ENCODE data around the gene EFL1. TPM values are rescaled to one million over a fixed set of nuclear protein-coding genes. Genes with fewer than 3 reads are reported as not detected.

The EFL1 gene
- total RNA-seq, 1 experiment from 2014 or later = 27.5 TPM

DNA sequence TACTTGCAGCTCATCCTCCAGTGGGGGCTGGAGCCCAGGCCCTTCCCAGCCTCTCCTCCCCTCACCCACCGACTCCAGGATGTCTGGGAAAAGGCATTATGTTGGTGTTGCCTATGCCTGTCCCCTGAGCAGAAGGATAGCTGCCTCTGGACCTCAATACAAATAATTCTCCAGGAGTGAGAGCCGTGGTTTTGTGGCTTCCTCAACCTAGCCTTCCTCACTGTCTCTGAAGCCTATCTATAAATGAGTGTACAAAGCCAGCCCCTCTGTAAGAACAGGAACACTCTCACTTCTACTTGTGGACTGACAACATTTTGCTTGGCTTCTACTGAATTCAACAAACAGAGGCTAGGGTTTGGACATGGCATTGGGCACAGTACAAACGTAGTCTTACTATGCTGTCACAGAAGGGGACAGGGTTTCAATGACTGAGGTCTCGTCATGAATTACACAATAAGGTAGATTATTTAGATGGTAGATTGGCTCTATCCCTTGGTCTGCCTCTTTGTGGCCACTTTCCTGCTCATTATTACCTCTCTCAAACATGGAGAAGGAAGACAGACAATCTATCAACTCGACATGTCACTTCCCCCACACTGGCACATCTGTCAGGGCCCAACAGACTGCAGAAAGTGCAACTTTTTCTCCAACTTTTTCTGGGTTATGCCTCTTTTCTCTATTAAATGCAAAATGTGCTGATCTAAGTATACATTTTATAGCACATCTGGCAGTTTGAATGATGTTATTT, 134.0 kb downstream of the EFL1 start (continued):
- TF ChIP-seq FOXP1 (CRISPR knock-in tag; IDR thresholded peaks at IDR 0.05; ENCODE audit: borderline replicate concordance) = no peak
- no peak for TF ChIP-seq SOX15 (CRISPR knock-in tag; IDR thresholded peaks at IDR 0.05)
- no peak for TF ChIP-seq TEAD1 (CRISPR knock-in tag; IDR thresholded peaks at IDR 0.05)
- TF ChIP-seq ZBTB21 (CRISPR knock-in tag; IDR thresholded peaks at IDR 0.05; ENCODE audit: borderline replicate concordance) = no peak
- no peak for TF ChIP-seq ZNF416 (CRISPR knock-in tag; IDR thresholded peaks at IDR 0.05)
- TF ChIP-seq, protein P1, sequence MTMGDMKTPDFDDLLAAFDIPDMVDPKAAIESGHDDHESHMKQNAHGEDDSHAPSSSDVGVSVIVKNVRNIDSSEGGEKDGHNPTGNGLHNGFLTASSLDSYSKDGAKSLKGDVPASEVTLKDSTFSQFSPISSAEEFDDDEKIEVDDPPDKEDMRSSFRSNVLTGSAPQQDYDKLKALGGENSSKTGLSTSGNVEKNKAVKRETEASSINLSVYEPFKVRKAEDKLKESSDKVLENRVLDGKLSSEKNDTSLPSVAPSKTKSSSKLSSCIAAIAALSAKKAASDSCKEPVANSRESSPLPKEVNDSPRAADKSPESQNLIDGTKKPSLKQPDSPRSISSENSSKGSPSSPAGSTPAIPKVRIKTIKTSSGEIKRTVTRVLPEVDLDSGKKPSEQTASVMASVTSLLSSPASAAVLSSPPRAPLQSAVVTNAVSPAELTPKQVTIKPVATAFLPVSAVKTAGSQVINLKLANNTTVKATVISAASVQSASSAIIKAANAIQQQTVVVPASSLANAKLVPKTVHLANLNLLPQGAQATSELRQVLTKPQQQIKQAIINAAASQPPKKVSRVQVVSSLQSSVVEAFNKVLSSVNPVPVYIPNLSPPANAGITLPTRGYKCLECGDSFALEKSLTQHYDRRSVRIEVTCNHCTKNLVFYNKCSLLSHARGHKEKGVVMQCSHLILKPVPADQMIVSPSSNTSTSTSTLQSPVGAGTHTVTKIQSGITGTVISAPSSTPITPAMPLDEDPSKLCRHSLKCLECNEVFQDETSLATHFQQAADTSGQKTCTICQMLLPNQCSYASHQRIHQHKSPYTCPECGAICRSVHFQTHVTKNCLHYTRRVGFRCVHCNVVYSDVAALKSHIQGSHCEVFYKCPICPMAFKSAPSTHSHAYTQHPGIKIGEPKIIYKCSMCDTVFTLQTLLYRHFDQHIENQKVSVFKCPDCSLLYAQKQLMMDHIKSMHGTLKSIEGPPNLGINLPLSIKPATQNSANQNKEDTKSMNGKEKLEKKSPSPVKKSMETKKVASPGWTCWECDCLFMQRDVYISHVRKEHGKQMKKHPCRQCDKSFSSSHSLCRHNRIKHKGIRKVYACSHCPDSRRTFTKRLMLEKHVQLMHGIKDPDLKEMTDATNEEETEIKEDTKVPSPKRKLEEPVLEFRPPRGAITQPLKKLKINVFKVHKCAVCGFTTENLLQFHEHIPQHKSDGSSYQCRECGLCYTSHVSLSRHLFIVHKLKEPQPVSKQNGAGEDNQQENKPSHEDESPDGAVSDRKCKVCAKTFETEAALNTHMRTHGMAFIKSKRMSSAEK (CRISPR knock-in tag; IDR thresholded peaks at IDR 0.05; ENCODE audit: borderline replicate concordance) = no peak
- TF ChIP-seq TCF7 (CRISPR knock-in tag; IDR thresholded peaks at IDR 0.05; ENCODE audit: low read depth) = no peak

DNA sequence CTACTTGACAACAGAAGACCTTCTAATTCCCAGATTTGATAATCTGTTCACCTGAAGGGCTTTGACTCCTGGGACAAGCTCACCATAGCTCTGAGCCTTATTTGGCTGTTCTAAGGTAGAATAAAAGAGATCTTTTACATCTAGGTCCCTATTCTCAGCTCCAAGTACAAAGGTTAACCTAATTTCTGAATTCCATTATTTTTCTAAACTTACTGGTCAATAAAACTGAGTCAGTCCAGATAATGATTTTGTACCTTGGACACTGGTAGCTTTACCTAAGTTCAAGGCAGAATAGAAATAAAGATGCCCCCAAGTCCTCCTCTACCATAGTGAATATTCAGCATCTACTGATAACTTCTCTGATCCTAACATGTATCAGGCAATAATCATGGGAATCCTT, 135.0 kb downstream of the EFL1 start:
- no peaks in the 10 kb centered on the region for H3K4me1 Mint-ChIP-seq
- H3K4me3 Mint-ChIP-seq = no peak overlapping the region
- DNase-seq (ENCODE audit: low spot score) (no peak), ATAC-seq (no peak)
- H3K27ac Mint-ChIP-seq = no peak overlapping the region
- POLR2A ChIA-PET = no interaction called here
- H3K27me3 Mint-ChIP-seq (ENCODE audit: low read depth) = no peaks in the 10 kb centered on the region
- 0 out of 2 replicates have a peak, but pooled peaks cover 4% of the 10 kb centered on the region for H3K36me3 Mint-ChIP-seq
- H3K9me3 Mint-ChIP-seq = no peaks in the 10 kb centered on the region
- CTCF ChIA-PET = interaction anchor here (0.8 to 2.4 kb wide), 4 partner anchors 8 to 69 kb away, joined by 3 to 11 read pairs (median 6); no protein-coding TSS in a partner anchor
- TF ChIP-seq, protein P2, sequence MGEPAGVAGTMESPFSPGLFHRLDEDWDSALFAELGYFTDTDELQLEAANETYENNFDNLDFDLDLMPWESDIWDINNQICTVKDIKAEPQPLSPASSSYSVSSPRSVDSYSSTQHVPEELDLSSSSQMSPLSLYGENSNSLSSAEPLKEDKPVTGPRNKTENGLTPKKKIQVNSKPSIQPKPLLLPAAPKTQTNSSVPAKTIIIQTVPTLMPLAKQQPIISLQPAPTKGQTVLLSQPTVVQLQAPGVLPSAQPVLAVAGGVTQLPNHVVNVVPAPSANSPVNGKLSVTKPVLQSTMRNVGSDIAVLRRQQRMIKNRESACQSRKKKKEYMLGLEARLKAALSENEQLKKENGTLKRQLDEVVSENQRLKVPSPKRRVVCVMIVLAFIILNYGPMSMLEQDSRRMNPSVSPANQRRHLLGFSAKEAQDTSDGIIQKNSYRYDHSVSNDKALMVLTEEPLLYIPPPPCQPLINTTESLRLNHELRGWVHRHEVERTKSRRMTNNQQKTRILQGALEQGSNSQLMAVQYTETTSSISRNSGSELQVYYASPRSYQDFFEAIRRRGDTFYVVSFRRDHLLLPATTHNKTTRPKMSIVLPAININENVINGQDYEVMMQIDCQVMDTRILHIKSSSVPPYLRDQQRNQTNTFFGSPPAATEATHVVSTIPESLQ (CRISPR knock-in tag; IDR thresholded peaks at IDR 0.05) = no peak
- TF ChIP-seq ZBTB21 (CRISPR knock-in tag; IDR thresholded peaks at IDR 0.05; ENCODE audit: borderline replicate concordance) (no peak), GRHL2 (CRISPR knock-in tag; IDR thresholded peaks at IDR 0.05; ENCODE audit: insufficient replicate concordance, severe bottlenecking) (no peak), FOXJ3 (CRISPR knock-in tag; IDR thresholded peaks at IDR 0.05; ENCODE audit: borderline replicate concordance) (no peak), HMGA2 (CRISPR knock-in tag; IDR thresholded peaks at IDR 0.05) (no peak), ZNF121 (CRISPR knock-in tag; IDR thresholded peaks at IDR 0.05) (no peak)
- TF ChIP-seq, protein P3, sequence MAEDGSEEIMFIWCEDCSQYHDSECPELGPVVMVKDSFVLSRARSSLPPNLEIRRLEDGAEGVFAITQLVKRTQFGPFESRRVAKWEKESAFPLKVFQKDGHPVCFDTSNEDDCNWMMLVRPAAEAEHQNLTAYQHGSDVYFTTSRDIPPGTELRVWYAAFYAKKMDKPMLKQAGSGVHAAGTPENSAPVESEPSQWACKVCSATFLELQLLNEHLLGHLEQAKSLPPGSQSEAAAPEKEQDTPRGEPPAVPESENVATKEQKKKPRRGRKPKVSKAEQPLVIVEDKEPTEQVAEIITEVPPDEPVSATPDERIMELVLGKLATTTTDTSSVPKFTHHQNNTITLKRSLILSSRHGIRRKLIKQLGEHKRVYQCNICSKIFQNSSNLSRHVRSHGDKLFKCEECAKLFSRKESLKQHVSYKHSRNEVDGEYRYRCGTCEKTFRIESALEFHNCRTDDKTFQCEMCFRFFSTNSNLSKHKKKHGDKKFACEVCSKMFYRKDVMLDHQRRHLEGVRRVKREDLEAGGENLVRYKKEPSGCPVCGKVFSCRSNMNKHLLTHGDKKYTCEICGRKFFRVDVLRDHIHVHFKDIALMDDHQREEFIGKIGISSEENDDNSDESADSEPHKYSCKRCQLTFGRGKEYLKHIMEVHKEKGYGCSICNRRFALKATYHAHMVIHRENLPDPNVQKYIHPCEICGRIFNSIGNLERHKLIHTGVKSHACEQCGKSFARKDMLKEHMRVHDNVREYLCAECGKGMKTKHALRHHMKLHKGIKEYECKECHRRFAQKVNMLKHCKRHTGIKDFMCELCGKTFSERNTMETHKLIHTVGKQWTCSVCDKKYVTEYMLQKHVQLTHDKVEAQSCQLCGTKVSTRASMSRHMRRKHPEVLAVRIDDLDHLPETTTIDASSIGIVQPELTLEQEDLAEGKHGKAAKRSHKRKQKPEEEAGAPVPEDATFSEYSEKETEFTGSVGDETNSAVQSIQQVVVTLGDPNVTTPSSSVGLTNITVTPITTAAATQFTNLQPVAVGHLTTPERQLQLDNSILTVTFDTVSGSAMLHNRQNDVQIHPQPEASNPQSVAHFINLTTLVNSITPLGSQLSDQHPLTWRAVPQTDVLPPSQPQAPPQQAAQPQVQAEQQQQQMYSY (CRISPR knock-in tag; IDR thresholded peaks at IDR 0.05) = no peak
- TF ChIP-seq, protein P4, sequence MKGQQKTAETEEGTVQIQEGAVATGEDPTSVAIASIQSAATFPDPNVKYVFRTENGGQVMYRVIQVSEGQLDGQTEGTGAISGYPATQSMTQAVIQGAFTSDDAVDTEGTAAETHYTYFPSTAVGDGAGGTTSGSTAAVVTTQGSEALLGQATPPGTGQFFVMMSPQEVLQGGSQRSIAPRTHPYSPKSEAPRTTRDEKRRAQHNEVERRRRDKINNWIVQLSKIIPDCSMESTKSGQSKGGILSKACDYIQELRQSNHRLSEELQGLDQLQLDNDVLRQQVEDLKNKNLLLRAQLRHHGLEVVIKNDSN (CRISPR knock-in tag; IDR thresholded peaks at IDR 0.05) = no peak
- TF ChIP-seq, protein P5, sequence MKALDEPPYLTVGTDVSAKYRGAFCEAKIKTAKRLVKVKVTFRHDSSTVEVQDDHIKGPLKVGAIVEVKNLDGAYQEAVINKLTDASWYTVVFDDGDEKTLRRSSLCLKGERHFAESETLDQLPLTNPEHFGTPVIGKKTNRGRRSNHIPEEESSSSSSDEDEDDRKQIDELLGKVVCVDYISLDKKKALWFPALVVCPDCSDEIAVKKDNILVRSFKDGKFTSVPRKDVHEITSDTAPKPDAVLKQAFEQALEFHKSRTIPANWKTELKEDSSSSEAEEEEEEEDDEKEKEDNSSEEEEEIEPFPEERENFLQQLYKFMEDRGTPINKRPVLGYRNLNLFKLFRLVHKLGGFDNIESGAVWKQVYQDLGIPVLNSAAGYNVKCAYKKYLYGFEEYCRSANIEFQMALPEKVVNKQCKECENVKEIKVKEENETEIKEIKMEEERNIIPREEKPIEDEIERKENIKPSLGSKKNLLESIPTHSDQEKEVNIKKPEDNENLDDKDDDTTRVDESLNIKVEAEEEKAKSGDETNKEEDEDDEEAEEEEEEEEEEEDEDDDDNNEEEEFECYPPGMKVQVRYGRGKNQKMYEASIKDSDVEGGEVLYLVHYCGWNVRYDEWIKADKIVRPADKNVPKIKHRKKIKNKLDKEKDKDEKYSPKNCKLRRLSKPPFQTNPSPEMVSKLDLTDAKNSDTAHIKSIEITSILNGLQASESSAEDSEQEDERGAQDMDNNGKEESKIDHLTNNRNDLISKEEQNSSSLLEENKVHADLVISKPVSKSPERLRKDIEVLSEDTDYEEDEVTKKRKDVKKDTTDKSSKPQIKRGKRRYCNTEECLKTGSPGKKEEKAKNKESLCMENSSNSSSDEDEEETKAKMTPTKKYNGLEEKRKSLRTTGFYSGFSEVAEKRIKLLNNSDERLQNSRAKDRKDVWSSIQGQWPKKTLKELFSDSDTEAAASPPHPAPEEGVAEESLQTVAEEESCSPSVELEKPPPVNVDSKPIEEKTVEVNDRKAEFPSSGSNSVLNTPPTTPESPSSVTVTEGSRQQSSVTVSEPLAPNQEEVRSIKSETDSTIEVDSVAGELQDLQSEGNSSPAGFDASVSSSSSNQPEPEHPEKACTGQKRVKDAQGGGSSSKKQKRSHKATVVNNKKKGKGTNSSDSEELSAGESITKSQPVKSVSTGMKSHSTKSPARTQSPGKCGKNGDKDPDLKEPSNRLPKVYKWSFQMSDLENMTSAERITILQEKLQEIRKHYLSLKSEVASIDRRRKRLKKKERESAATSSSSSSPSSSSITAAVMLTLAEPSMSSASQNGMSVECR (CRISPR knock-in tag; IDR thresholded peaks at IDR 0.05; ENCODE audit: borderline replicate concordance) = no peak
- TF ChIP-seq, protein P6, sequence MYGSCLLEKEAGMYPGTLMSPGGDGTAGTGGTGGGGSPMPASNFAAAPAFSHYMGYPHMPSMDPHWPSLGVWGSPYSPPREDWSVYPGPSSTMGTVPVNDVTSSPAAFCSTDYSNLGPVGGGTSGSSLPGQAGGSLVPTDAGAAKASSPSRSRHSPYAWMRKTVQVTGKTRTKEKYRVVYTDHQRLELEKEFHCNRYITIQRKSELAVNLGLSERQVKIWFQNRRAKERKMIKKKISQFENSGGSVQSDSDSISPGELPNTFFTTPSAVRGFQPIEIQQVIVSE (CRISPR knock-in tag; IDR thresholded peaks at IDR 0.05; ENCODE audit: borderline replicate concordance) = no peak
- TF ChIP-seq, protein P7, sequence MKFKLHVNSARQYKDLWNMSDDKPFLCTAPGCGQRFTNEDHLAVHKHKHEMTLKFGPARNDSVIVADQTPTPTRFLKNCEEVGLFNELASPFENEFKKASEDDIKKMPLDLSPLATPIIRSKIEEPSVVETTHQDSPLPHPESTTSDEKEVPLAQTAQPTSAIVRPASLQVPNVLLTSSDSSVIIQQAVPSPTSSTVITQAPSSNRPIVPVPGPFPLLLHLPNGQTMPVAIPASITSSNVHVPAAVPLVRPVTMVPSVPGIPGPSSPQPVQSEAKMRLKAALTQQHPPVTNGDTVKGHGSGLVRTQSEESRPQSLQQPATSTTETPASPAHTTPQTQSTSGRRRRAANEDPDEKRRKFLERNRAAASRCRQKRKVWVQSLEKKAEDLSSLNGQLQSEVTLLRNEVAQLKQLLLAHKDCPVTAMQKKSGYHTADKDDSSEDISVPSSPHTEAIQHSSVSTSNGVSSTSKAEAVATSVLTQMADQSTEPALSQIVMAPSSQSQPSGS (CRISPR knock-in tag; IDR thresholded peaks at IDR 0.05; ENCODE audit: borderline replicate concordance, low read depth) = no peak

All from WTC11 (cell line).